ENCODE measurements around the gene RHOU. TPM values are rescaled to one million over a fixed set of nuclear protein-coding genes. Genes with fewer than 3 reads are reported as not detected.

RHOU gene
- polyA plus RNA-seq, 1 donor from 2014 or later: 13.0 TPM

GRCh38 chr1:228765168-228765946 is 30.1 kb downstream of the RHOU start:
- Histone ChIP-seq H3K27me3 (ENCODE audit: insufficient read depth, low read depth, low read length) (no peaks in the 10 kb centered on the region), H3K9me2 (ENCODE audit: insufficient read depth, low read length) (no peaks in the 10 kb centered on the region), H3K9me3 (ENCODE audit: low read length) (no peaks in the 10 kb centered on the region), H3K9ac (ENCODE audit: low read length) (no peak overlapping the region), H3K4me2 (ENCODE audit: low read length) (no peak overlapping the region), H3K36me3 (ENCODE audit: insufficient read depth, low read length) (no peaks in the 10 kb centered on the region), H3K4me3 (ENCODE audit: low read length) (no peak overlapping the region), H2AFZ (ENCODE audit: low read depth, low read length) (no peak overlapping the region), H4K20me1 (ENCODE audit: insufficient read depth) (no peaks in the 10 kb centered on the region), H3K27ac (ENCODE audit: low read length) (no peak overlapping the region), H3K79me2 (replicated peaks; ENCODE audit: insufficient read depth, low read length) (no peaks in the 10 kb centered on the region), H3F3A (ENCODE audit: insufficient read depth, low read length, poor library complexity, severe bottlenecking) (no peaks in the 10 kb centered on the region)
- TF ChIP-seq TAF1 (IDR thresholded peaks at IDR 0.05; ENCODE audit: low read depth) (no peak), CTCF (IDR thresholded peaks at IDR 0.05; ENCODE audit: poor library complexity, severe bottlenecking) (no peak), REST (IDR thresholded peaks at IDR 0.05; ENCODE audit: borderline replicate concordance) (no peak), EZH2 (IDR thresholded peaks at IDR 0.05; ENCODE audit: borderline replicate concordance, insufficient read depth, low read length, poor library complexity, severe bottlenecking) (no peak), EP300 (conservative IDR thresholded peaks at IDR 0.05; ENCODE audit: poor library complexity, severe bottlenecking) (no peak), SMC3 (conservative IDR thresholded peaks at IDR 0.05; ENCODE audit: poor library complexity) (no peak), RAD21 (conservative IDR thresholded peaks at IDR 0.05) (no peak), MXI1 (conservative IDR thresholded peaks at IDR 0.05; ENCODE audit: poor library complexity, severe bottlenecking) (no peak), POLR2AphosphoS5 (IDR thresholded peaks at IDR 0.05) (no peak)

- H3K4me2 ChIP-seq (ENCODE audit: low read length): no peak overlapping the region
- H3K36me3 ChIP-seq (ENCODE audit: insufficient read depth, low read length): no peaks in the 10 kb centered on the region
- H3K79me2 ChIP-seq (replicated peaks; ENCODE audit: insufficient read depth, low read length): no peaks in the 10 kb centered on the region
- no peaks in the 10 kb centered on the region for H4K20me1 ChIP-seq (ENCODE audit: insufficient read depth)
- no peaks in the 10 kb centered on the region for H3K9me2 ChIP-seq (ENCODE audit: insufficient read depth, low read length)
- no peaks in the 10 kb centered on the region for H3F3A ChIP-seq (ENCODE audit: insufficient read depth, low read length, poor library complexity, severe bottlenecking)
- no peaks in the 10 kb centered on the region for H3K9me3 ChIP-seq (ENCODE audit: low read length)
- H3K9ac ChIP-seq (ENCODE audit: low read length): no peak overlapping the region
- no peak overlapping the region for H3K27ac ChIP-seq (ENCODE audit: low read length)
- no peaks in the 10 kb centered on the region for H3K27me3 ChIP-seq (ENCODE audit: insufficient read depth, low read depth, low read length)
- H3K4me3 ChIP-seq (ENCODE audit: low read length): no peak overlapping the region
- TF ChIP-seq REST (IDR thresholded peaks at IDR 0.05; ENCODE audit: borderline replicate concordance) (no peak), EP300 (conservative IDR thresholded peaks at IDR 0.05; ENCODE audit: poor library complexity, severe bottlenecking) (no peak), POLR2AphosphoS5 (IDR thresholded peaks at IDR 0.05) (no peak), EZH2 (IDR thresholded peaks at IDR 0.05; ENCODE audit: borderline replicate concordance, insufficient read depth, low read length, poor library complexity, severe bottlenecking) (no peak), TAF1 (IDR thresholded peaks at IDR 0.05; ENCODE audit: low read depth) (no peak), CTCF (IDR thresholded peaks at IDR 0.05; ENCODE audit: poor library complexity, severe bottlenecking) (no peak), SMC3 (conservative IDR thresholded peaks at IDR 0.05; ENCODE audit: poor library complexity) (no peak), RAD21 (conservative IDR thresholded peaks at IDR 0.05) (no peak)
- no peak overlapping the region for H2AFZ ChIP-seq (ENCODE audit: low read depth, low read length)
Measured at GRCh38 chr1:228766788-228767187, 31.5 kb downstream of the RHOU start.

All from neural cell (in vitro differentiated cells).